ENCODE results near the gene PIK3CA. TPM values are rescaled to one million over a fixed set of nuclear protein-coding genes. Genes with fewer than 3 reads are reported as not detected.
A peak's percentile ranks its signal among the peaks of the same experiment; 100 is the strongest.
"Not testable (repeated sequence)": the region's sequence is repeated elsewhere in the genome, so short reads cannot be mapped to it uniquely, and the experiment has no call there.

PIK3CA gene
- total RNA-seq, 2 experiments from 2014 or later, result 16.7 to 19.1 TPM

- H3K36me3 Mint-ChIP-seq; H3K27me3 Mint-ChIP-seq; H3K4me1 Mint-ChIP-seq (ENCODE audit: low read depth); POLR2A ChIA-PET; H3K4me3 Mint-ChIP-seq; H3K27ac Mint-ChIP-seq; DNase-seq; CTCF ChIA-PET; intact Hi-C loops (cut with micrococcal nuclease): not testable (repeated sequence)
- H3K9me3 Mint-ChIP-seq, result peaks cover 12% of the 10 kb centered on the region
These were observed 109.6 kb downstream of the PIK3CA start for GRCh38 chr3:179257742-179258141.

GRCh38 chr3:179258820-179259219 is 110.7 kb downstream of the PIK3CA start:
- POLR2A ChIA-PET, result no interaction called here
- no peak overlapping the region for H3K27ac Mint-ChIP-seq
- H3K4me3 Mint-ChIP-seq, result no peak overlapping the region

DNA sequence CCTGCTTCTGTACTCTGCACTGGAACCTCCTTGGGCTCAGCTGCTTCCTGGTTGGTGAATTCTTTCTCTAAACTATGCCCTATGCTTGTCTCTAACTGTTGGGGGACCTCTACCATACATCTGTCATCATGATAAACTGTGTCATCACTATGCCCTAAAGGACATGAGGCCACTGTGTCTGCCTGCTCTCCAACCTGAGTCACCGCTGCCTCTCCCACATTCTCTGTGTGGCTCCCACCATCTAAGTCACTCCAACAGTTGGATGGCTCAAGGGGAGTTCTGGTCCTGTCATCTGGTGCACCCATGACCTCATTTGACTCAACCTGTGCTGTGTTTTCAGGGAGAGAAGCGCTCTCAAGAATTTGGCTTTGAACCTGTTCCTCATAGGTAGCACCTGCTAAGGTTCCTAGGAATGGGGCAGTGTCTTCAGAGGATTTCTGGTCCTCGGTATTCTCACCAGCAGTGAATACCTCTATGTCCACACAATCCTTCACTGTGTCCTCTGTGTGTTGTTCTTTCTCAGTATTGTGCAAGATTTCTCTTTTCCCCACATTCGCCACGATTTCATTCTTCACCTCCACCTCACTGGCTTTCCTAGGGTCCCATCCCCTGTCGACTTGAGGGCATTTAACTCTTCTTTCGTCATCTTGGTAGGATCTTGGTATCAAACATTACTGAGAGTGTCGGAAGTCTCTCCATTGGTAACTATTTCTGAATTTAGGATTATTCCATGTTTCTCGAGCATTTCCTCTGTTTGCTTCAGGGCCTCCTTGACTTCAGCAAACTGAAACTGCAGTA is 112.0 kb downstream of the PIK3CA start:
- POLR2A ChIA-PET; H3K27ac Mint-ChIP-seq; H3K27me3 Mint-ChIP-seq; H3K36me3 Mint-ChIP-seq; H3K4me1 Mint-ChIP-seq (ENCODE audit: low read depth); CTCF ChIA-PET: not testable (repeated sequence)
- DNase-seq, result peak; percentile 29
- Mint-ChIP-seq H3K9me3 (peaks cover 12% of the 10 kb centered on the region), H3K4me3 (peak overlapping the region; percentile 27)
- intact Hi-C loops (cut with micrococcal nuclease), result loop anchor here (5.0 kb wide), 1 partner anchor 62 kb away; the partner anchor contains the start of gene ZNF639

More at GRCh38 chr3:179258820-179259219, 110.7 kb downstream of the PIK3CA start:
- CTCF ChIA-PET, result no interaction called here
- intact Hi-C loops (cut with micrococcal nuclease), result no loop called here
- peaks cover 12% of the 10 kb centered on the region for H3K9me3 Mint-ChIP-seq
- no peaks in the 10 kb centered on the region for H3K27me3 Mint-ChIP-seq
- DNase-seq, result no peak
- H3K4me1 Mint-ChIP-seq (ENCODE audit: low read depth), result peaks cover 9% of the 10 kb centered on the region
- no peaks in the 10 kb centered on the region for H3K36me3 Mint-ChIP-seq

GRCh38 chr3:179260949-179261765 is 113.0 kb downstream of the PIK3CA start:
- no peaks in the 10 kb centered on the region for H3K36me3 Mint-ChIP-seq
- peak overlapping the region; percentile 67 for H3K4me3 Mint-ChIP-seq
- no peaks in the 10 kb centered on the region for H3K27me3 Mint-ChIP-seq
- POLR2A ChIA-PET, result no interaction called here
- peaks cover 12% of the 10 kb centered on the region for H3K9me3 Mint-ChIP-seq
- DNase-seq, result peak; percentile 77
- no peak overlapping the region for H3K27ac Mint-ChIP-seq
- CTCF ChIA-PET, result no interaction called here
- intact Hi-C loops (cut with micrococcal nuclease), result loop anchor here (1.0 to 5.0 kb wide), 2 partner anchors 61 to 114 kb away; partner anchors contain the start of gene ZNF639
- H3K4me1 Mint-ChIP-seq (ENCODE audit: low read depth), result peaks cover 9% of the 10 kb centered on the region

- ChIA-PET POLR2A (no interaction called here), CTCF (interaction anchor here (2.2 kb wide), 1 partner anchor 9 kb away, joined by 6 read pairs; no protein-coding TSS in a partner anchor)
- H3K27ac Mint-ChIP-seq, result no peak overlapping the region
- peaks cover 12% of the 10 kb centered on the region for H3K9me3 Mint-ChIP-seq
- H3K4me1 Mint-ChIP-seq (ENCODE audit: low read depth), result peaks cover 9% of the 10 kb centered on the region
- intact Hi-C loops (cut with micrococcal nuclease), result loop anchor here (5.0 kb wide), 1 partner anchor 59 kb away; the partner anchor contains the start of gene ZNF639
- no peaks in the 10 kb centered on the region for H3K36me3 Mint-ChIP-seq
- no peak overlapping the region for H3K4me3 Mint-ChIP-seq
- H3K27me3 Mint-ChIP-seq, result peaks cover 3% of the 10 kb centered on the region
- no peak for DNase-seq
These were observed 115.0 kb downstream of the PIK3CA start for GRCh38 chr3:179263134-179263533.

DNA sequence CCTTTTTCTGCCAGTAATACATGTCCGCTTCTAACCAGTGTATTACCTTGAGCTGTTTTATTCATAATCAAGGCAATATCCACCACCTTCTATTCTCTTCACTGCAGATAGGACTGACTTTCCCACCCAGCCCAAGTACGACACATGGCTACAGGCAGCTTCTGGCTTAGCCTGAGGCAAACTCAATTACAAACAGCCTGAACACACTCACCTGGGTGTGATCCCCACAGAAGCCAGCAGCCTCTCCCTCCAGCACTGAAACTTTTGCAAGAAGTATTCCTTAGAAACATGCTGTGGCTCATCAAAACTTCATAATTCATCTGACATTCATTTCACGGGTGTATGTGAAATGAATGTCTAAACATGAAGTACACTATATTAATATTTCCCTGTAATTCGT is 116.3 kb downstream of the PIK3CA start:
- POLR2A ChIA-PET, result no interaction called here

GRCh38 chr3:179265092-179265491 is 116.9 kb downstream of the PIK3CA start:
- CTCF ChIA-PET, result no interaction called here
- H3K36me3 Mint-ChIP-seq, result no peaks in the 10 kb centered on the region
- peaks cover 11% of the 10 kb centered on the region for H3K27me3 Mint-ChIP-seq
- H3K4me1 Mint-ChIP-seq (ENCODE audit: low read depth), result peaks cover 9% of the 10 kb centered on the region
- no peak overlapping the region for H3K27ac Mint-ChIP-seq
- intact Hi-C loops (cut with micrococcal nuclease), result no loop called here
- H3K4me3 Mint-ChIP-seq, result no peak overlapping the region
- POLR2A ChIA-PET, result no interaction called here
- H3K9me3 Mint-ChIP-seq, result peaks cover 6% of the 10 kb centered on the region
- DNase-seq, result no peak

More for the DNA sequence above, 116.3 kb downstream of the PIK3CA start:
- H3K4me3 Mint-ChIP-seq, result no peak overlapping the region
- H3K36me3 Mint-ChIP-seq, result no peaks in the 10 kb centered on the region
- H3K27ac Mint-ChIP-seq, result no peak overlapping the region
- intact Hi-C loops (cut with micrococcal nuclease), result loop anchor here (5.0 kb wide), 1 partner anchor 58 kb away; the partner anchor contains the start of gene ZNF639
- peaks cover 9% of the 10 kb centered on the region for H3K4me1 Mint-ChIP-seq (ENCODE audit: low read depth)
- peaks cover 10% of the 10 kb centered on the region for H3K27me3 Mint-ChIP-seq
- peaks cover 12% of the 10 kb centered on the region for H3K9me3 Mint-ChIP-seq
- no peak for DNase-seq
- CTCF ChIA-PET, result no interaction called here

DNA sequence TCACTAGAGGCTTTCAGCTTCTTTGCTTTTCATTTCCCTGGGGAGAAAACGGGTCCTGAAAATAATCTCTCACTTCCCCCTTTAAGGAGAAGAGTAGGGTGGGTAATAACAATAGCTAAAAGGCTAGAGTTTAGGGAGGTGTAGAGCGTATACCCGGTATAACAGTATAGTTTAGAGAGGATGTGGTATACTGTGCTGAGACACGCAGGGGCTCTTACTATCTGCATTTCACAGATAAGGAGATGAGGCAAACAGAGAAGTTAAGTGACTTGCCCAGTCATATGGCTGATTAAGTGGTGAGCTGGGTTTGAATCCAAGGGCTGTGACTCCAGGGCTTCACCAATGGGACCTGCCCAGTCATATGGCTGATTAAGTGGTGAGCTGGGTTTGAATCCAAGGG is 117.7 kb downstream of the PIK3CA start:
- peaks cover under 1% of the 10 kb centered on the region for H3K9me3 Mint-ChIP-seq
- peaks cover 3% of the 10 kb centered on the region for H3K4me1 Mint-ChIP-seq (ENCODE audit: low read depth)
- no peak for DNase-seq
- ChIA-PET CTCF (no interaction called here), POLR2A (no interaction called here)
- intact Hi-C loops (cut with micrococcal nuclease), result no loop called here
- H3K4me3 Mint-ChIP-seq, result no peak overlapping the region
- H3K27ac Mint-ChIP-seq, result no peak overlapping the region
- peaks cover 11% of the 10 kb centered on the region for H3K27me3 Mint-ChIP-seq
- no peaks in the 10 kb centered on the region for H3K36me3 Mint-ChIP-seq

- H3K4me3 Mint-ChIP-seq, result no peak overlapping the region
- H3K4me1 Mint-ChIP-seq (ENCODE audit: low read depth), result peaks cover 2% of the 10 kb centered on the region
- intact Hi-C loops (cut with micrococcal nuclease), result no loop called here
- peaks cover 11% of the 10 kb centered on the region for H3K27me3 Mint-ChIP-seq
- H3K9me3 Mint-ChIP-seq, result no peaks in the 10 kb centered on the region
- no peaks in the 10 kb centered on the region for H3K36me3 Mint-ChIP-seq
- ChIA-PET POLR2A (no interaction called here), CTCF (interaction anchor here (0.5 to 0.7 kb wide), 2 partner anchors 198 to 443 kb away, joined by 3 read pairs; no protein-coding TSS in a partner anchor)
- H3K27ac Mint-ChIP-seq, result no peak overlapping the region
- no peak for DNase-seq
These were observed 118.6 kb downstream of the PIK3CA start for GRCh38 chr3:179266701-179267211.

DNA sequence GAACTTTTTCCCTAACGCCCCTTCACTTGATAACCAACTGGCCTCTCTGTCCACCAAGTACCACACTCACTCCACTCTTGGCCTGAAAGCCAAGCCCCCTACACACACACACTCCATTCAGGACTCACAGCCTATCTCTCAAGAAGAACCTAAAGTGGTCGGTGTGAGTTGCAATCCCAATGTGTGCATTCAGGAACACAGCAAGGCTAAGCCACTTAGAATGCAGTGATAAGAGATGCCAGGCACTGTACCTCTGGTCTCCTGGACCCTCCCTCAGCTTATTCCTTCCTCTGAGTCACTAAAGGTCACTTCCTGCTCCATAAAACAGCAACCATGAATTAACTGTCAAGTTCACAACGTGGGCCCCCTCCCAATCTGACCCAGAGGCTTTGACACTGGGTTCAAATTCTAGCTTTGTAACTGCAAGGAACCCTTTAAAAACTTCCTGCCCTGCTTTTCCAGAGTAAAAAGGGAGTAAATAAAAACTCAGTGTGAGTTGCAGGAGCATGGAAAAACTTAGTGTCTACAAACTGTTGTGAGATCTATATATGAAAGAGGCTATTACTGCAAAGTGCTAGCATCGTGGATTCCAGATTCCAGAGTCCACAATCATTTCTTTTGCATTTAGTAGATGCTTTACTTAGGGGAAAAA is 120.4 kb downstream of the PIK3CA start:
- no peak for DNase-seq
- H3K4me1 Mint-ChIP-seq (ENCODE audit: low read depth), result no peaks in the 10 kb centered on the region
- no peaks in the 10 kb centered on the region for H3K36me3 Mint-ChIP-seq
- H3K27me3 Mint-ChIP-seq, result peaks cover 11% of the 10 kb centered on the region
- ChIA-PET CTCF (no interaction called here), POLR2A (no interaction called here)
- intact Hi-C loops (cut with micrococcal nuclease), result no loop called here
- no peak overlapping the region for H3K4me3 Mint-ChIP-seq
- H3K27ac Mint-ChIP-seq, result no peak overlapping the region
- no peaks in the 10 kb centered on the region for H3K9me3 Mint-ChIP-seq

DNA sequence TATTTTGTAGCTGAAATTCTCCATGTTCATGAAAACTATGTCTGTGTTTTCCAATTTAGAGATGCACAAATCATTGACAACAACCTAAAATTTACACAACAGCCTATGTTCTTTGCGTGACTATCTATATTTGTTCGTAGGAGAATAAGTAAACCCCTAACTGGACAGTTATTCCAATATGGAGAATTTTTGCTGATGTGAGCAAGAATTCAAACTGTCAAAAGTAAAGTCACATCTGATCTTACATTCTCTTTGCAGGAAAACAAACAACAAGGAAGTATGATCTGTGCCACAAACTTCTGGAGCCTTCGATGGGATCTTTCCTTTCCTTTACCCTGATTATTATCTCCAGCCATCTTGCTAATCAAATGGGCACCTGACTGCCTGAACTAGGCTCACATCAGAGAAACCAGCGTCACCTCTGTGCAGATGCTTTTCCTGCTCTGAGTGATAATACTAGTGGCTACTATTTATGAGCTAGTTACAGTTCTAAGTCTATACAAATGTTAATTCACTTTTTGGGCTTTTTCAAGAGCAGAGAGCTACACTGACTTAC is 121.1 kb downstream of the PIK3CA start:
- ChIA-PET POLR2A (no interaction called here), CTCF (interaction anchor here (0.6 to 0.8 kb wide), 2 partner anchors 170 to 232 kb away, joined by 3 to 4 read pairs; no protein-coding TSS in a partner anchor)
- Mint-ChIP-seq H3K9me3 (no peaks in the 10 kb centered on the region), H3K36me3 (no peaks in the 10 kb centered on the region), H3K4me3 (no peak overlapping the region), H3K27me3 (peaks cover 11% of the 10 kb centered on the region), H3K4me1 (ENCODE audit: low read depth) (no peaks in the 10 kb centered on the region), H3K27ac (no peak overlapping the region)
- no peak for DNase-seq
- intact Hi-C loops (cut with micrococcal nuclease), result no loop called here

Measured in activated CD4-positive, alpha-beta memory T cell treated with anti-CD3 and anti-CD28 coated beads for 36 hours (primary cell).